Measurements from ENCODE around the gene ERP44.
"Not testable (repeated sequence)": the region's sequence is repeated elsewhere in the genome, so short reads cannot be mapped to it uniquely, and the experiment has no call there.

- TF ChIP-seq ZNF274 (IDR thresholded peaks at IDR 0.05; ENCODE audit: low read depth, low read length); CTCF (IDR thresholded peaks at IDR 0.05 in 2 of 3, conservative IDR thresholded peaks at IDR 0.05 in 1 of 3; ENCODE audit: borderline replicate concordance in 1 of 3, insufficient read depth in 1 of 3, low read depth in 2 of 3, low read length in 2 of 3); CEBPB (IDR thresholded peaks at IDR 0.05; ENCODE audit: low read depth); ZBTB33 (IDR thresholded peaks at IDR 0.05; ENCODE audit: extremely low read depth, insufficient replicate concordance, low read length); REST (IDR thresholded peaks at IDR 0.05; ENCODE audit: low read depth); EZH2 (IDR thresholded peaks at IDR 0.05); RAD21 (IDR thresholded peaks at IDR 0.05; ENCODE audit: low read depth); POLR2A (IDR thresholded peaks at IDR 0.05; ENCODE audit: borderline replicate concordance, extremely low read depth, insufficient read depth, insufficient read length): not testable (repeated sequence)
Measured at GRCh38 chr9:100062683-100063082, 36.1 kb downstream of the ERP44 start.

Measured in HCT116 (cell line).